Measurements from ENCODE around the gene TTI1.
"Not testable (repeated sequence)": the region's sequence is repeated elsewhere in the genome, so short reads cannot be mapped to it uniquely, and the experiment has no call there.

TTI1 gene

GRCh38 chr20:37968841-37969401 lies 64.3 kb downstream of the TTI1 start:
- no peak for DNase-seq (ENCODE audit: low read depth)

DNA sequence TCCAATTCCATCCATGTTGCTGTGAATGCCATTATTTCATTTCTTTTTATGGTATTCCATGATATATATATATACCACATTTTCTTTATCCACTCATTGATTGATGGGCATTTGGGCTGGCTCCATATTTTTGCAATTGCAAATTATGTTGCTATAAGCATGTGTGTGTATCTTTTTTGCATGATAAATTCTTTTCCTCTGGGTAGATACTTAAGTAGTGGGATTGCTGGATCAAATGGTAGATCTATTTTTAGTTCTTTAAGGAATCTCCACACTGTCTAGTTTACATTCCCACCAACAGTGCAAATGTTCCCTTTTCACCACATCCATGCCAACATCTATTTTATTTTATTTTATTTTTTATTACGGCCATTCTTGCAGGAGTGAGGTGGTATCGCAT lies 69.8 kb downstream of the TTI1 start:
- not testable (repeated sequence) for DNase-seq (ENCODE audit: low read depth)

- no peak for DNase-seq (ENCODE audit: low read depth)
These were observed 72.2 kb downstream of the TTI1 start for GRCh38 chr20:37961066-37961465.

DNA sequence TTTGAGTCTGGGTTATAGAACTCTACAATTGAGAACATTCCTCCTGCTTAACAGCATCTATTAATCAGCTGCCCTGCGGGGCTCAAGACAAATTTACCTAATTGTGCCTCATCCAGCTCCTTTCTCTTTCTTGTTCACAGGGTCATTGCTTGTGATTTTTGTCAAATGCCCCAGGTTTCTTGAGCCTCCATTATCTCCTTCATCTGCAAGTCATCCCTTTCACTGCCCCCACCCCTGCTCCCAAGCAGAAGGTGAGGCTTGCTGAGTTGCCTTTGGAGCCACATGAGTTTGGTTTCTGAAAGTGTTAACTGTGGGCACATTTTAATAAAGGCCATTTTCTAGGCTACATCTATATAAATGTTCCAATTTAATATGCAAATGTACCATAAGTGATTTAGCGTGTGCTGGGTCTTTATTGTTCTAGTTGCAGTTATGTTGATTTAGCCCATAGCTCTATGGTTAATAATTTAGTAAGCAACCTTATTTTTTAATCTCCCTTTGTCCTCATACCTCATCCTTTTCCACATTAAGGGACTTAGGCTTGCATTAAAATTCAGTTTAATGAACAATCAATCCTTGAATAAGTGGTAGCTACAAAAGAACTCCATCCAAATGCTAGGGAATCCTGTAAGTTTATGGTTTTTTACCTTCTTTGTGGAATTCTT lies 74.3 kb downstream of the TTI1 start:
- DNase-seq (ENCODE audit: low read depth) = no peak

GRCh38 chr20:37956107-37956585 lies 77.1 kb downstream of the TTI1 start:
- no peak for DNase-seq (ENCODE audit: low read depth)

DNA sequence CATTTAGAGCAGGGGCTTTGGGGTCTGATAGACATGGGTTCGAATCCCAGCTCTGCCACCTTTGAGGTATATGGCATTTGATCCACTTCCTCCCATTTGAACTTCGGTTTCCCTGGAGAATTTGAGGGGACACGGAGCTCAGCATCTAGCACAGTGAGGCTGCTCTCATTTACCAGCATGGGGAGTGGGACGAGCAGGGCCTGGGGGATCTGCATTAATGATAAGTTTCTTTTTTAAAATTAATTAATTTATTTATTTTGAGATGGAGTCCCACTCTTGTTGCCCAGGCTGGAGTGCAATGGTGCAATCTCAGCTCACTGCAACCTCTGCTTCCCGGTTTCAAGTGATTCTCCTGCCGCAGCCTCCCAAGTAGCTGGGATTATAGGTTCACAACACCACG lies 77.7 kb downstream of the TTI1 start:
- DNase-seq (ENCODE audit: low read depth) = no peak

- DNase-seq (ENCODE audit: low read depth) = no peak
These were observed 78.6 kb downstream of the TTI1 start for GRCh38 chr20:37954626-37955025.

DNA sequence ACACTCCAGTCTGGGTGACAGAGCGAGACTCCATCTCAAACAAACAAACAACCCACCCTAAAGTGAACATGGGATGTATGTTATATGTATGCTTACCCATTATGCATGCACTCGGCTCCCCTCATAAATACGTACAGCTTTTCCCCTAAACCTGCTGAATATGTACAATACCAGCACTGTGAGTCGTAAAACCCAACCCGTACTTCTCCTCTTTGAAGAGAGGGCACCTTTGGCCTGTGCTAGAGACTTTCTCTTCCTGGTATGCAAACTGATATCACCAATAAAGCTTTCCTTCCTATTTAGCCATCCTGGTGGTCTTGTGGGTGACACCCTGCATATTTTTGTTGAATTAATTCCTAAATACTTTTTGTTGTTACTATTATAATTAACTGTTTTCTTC lies 79.1 kb downstream of the TTI1 start:
- no peak for DNase-seq (ENCODE audit: low read depth)

- no peak for DNase-seq (ENCODE audit: low read depth)
These were observed 84.3 kb downstream of the TTI1 start for GRCh38 chr20:37948956-37949355.

DNA sequence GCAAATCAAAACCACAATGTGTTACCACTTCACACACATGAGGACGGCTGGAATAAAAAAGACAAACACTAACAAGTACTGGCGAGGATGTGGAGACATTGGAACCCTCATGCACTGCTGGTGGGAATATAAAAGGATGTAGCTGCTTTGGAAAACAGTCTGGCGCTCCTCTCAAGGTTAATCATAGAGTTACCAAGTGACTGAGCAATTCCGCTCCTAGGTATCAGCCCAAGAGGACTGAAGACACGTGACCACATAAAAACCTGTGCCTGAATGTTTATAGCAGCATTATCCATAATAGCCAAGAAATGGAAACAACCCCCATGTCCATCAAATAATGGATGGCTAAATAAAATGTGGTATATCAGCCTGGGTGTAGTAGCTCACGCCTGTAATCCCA lies 85.3 kb downstream of the TTI1 start:
- no peak for DNase-seq (ENCODE audit: low read depth)

GRCh38 chr20:37946946-37947345 lies 86.3 kb downstream of the TTI1 start:
- no peak for DNase-seq (ENCODE audit: low read depth)

DNA sequence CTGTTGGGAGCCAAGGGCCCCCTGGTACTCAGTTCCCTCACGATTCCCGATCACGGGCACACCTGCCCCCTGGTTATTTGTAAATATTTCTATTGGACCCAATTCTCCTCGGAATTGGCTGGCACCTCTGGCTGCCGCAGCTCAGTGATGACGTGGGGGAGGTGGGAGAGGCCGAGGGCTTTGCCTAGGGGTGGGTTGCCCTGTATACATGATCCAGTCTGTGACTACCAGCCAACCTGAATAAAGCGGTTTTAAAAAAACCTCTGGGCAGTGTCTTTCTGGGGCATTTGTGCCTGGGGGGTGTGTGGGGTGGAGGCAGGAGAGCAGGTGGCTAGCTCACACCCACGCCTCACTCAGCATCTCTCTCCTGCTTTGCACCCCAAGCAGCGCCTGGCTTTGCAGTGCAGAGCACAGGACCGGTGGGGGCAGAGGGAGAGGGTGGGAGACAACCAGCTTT lies 88.1 kb downstream of the TTI1 start:
- DNase-seq (ENCODE audit: low read depth) = no peak

- no peak for DNase-seq (ENCODE audit: low read depth)
These were observed 88.7 kb downstream of the TTI1 start for GRCh38 chr20:37944456-37944981.

DNA sequence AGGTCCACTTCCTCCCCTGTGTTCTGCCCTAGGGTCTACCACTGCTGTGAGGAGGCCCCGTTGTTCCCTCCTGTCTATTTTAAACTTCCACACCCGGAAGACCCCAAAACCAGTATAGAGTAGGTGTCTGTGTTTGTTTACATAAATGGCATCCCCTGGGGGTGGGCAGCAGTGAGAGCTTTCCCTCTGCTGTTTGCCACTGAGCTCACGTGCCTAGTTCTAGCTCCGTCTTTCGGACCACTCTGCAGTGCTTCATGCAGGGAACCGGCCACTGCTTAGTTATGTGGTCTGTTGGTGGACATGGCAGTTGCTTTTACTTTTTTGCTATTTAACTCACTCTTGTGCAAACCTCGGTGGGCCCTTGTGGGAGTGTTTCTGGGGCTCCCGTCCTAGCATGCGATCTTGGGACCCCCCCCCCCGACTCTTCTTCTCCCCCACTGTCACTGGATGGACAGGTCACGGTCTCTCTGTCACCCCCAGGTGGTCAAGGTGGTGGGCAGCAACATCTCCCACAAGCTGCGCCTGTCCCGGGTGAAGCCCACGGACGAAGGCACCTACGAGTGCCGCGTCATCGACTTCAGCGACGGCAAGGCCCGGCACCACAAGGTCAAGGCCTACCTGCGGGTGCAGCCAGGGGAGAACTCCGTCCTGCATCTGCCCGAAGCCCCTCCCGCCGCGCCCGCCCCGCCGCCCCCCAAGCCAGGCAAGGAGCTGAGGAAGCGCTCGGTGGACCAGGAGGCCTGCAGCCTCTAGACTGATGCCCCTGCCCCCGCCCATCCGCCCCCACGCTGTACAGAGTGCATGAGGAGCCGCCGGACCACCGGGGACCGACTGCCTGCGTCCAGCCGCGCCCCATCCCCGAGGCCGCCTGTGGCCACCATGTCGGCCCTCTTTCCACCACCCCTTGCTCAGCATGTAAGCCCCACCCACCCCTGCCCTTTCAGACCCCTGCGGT lies 89.5 kb downstream of the TTI1 start:
- DNase-seq (ENCODE audit: low read depth) = no peak

DNA sequence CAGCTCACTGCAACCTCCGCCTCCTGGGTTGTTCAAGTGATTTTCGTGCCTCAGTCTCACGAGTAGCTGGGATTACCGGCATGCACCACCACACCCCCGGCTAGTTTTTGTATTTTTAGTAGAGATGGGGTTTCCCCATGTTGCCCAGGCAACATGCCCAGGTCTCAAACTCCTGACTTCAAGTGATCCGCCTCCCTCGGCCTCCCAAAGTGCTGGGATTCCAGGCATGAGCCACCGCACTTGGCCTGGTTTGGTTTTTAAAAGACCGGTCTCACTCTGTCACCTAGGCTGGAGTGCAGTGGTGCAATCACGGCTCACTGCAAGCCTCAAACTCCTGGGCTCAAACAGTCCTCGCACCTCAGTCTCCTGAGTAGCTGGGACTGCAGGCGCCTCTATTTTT lies 90.2 kb downstream of the TTI1 start:
- no peak for DNase-seq (ENCODE audit: low read depth)

GRCh38 chr20:37941992-37942391 lies 91.3 kb downstream of the TTI1 start:
- no peak for DNase-seq (ENCODE audit: low read depth)

GRCh38 chr20:37941332-37941731 lies 91.9 kb downstream of the TTI1 start:
- DNase-seq (ENCODE audit: low read depth) = no peak

- DNase-seq (ENCODE audit: low read depth) = no peak
These were observed 92.4 kb downstream of the TTI1 start for GRCh38 chr20:37940858-37941257.

GRCh38 chr20:37939701-37940560 lies 93.3 kb downstream of the TTI1 start:
- no peak for DNase-seq (ENCODE audit: low read depth)

- DNase-seq (ENCODE audit: low read depth) = no peak
These were observed 94.3 kb downstream of the TTI1 start for GRCh38 chr20:37938954-37939353.

DNA sequence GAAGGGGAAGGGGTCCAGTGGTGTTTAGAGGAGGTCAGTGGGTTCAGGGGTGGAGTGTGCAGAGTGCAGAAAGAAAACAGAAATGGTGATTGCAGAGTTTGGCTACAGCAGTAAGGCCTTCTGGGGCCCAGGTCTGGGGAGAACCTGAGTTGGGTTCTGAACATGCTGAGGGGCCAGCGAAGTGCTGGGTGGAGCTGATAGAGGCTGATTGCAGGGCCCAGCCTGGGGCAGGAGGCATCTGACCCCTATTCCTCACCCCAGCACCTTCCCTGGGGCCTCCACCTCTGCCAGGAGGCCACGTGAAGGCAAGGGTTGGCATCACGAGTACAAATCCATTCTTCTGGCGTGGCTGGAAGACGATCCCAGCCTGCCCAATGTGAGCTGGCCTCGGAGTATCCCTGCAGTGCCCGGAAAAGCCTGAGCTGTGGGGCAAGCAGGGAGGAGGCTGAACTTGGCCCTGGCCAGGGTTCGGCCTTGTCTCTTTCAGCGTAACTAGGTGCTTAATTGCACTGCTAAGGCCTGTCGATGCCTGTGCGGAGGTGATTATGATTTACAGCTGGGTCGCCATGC lies 95.0 kb downstream of the TTI1 start:
- no peak for DNase-seq (ENCODE audit: low read depth)

Measured in stimulated activated CD8-positive, alpha-beta memory T cell treated with anti-CD3 and anti-CD28 coated beads, Interleukin-12 subunit alpha, Interleukin-12 subunit beta, amount 100 ng/mL, for 1 hour (primary cell).